Hepatocyte (in vitro differentiated cells): ENCODE data around the gene PYGO2. TPM values are rescaled to one million over a fixed set of nuclear protein-coding genes. Genes with fewer than 3 reads are reported as not detected.

Source experiments
- DNase-seq: peaks from one replicate; pipeline ENCODE4 v3.0.0-alpha.2; 2016; ENCODE audit warnings: low spot score
- H2AFZ ChIP-seq: fragments of 200-600 bp; sonication (generic); 2 replicates; pipeline ENCODE4 v1.6.0; 2016; ENCODE audit warnings: antibody characterized with exemption, mild to moderate bottlenecking
- H3K27ac ChIP-seq: fragments of 200-600 bp; sonication (generic); 2 replicates; pipeline ENCODE4 v1.5.1; 2016; ENCODE audit warnings: mild to moderate bottlenecking
- H3K27me3 ChIP-seq: fragments of 200-600 bp; sonication (generic); 2 replicates; pipeline ENCODE4 v1.6.1; 2016
- H3K36me3 ChIP-seq: fragments of 200-600 bp; sonication (generic); replicated peaks from 2 replicates; pipeline ENCODE4 v1.5.1; 2016; ENCODE audit warnings: low read depth; ENCODE audit not compliant: insufficient read depth
- H3K4me1 ChIP-seq: fragments of 200-600 bp; sonication (generic); 2 replicates; pipeline ENCODE4 v1.5.1; 2016; ENCODE audit warnings: mild to moderate bottlenecking, moderate library complexity; ENCODE audit not compliant: insufficient read depth
- H3K4me2 ChIP-seq: fragments of 200-600 bp; sonication (generic); 2 replicates; pipeline ENCODE4 v1.6.0; 2016
- H3K4me3 ChIP-seq: fragments of 200-600 bp; sonication (generic); 2 replicates; pipeline ENCODE4 v1.5.1; 2016; ENCODE audit warnings: mild to moderate bottlenecking
- H3K79me2 ChIP-seq: fragments of 200-600 bp; sonication (generic); 2 replicates; pipeline ENCODE4 v1.6.0; 2017; ENCODE audit warnings: mild to moderate bottlenecking
- H3K9me2 ChIP-seq: fragments of 200-600 bp; sonication (generic); replicated peaks from 2 replicates; pipeline ENCODE4 v1.6.0; 2017; ENCODE audit warnings: mild to moderate bottlenecking; ENCODE audit not compliant: insufficient read depth
- H3K9me3 ChIP-seq: fragments of 200-600 bp; sonication (generic); 2 replicates; pipeline ENCODE4 v1.5.1; 2016; ENCODE audit warnings: low read depth, mild to moderate bottlenecking
- H4K20me1 ChIP-seq: fragments of 200-600 bp; sonication (generic); 2 replicates; pipeline ENCODE4 v1.6.0; 2016; ENCODE audit warnings: mild to moderate bottlenecking; ENCODE audit not compliant: insufficient read depth, poor library complexity, severe bottlenecking
- CTCF ChIP-seq: fragments of 200-600 bp; sonication (generic); IDR thresholded peaks from 2 replicates; pipeline ENCODE4 v1.5.1; 2016; ENCODE audit warnings: antibody characterized with exemption, mild to moderate bottlenecking; ENCODE audit not compliant: poor library complexity
- EZH2 ChIP-seq: fragments of 200-600 bp; sonication (generic); IDR thresholded peaks from 2 replicates; pipeline ENCODE4 v1.6.1; 2016; ENCODE audit warnings: antibody characterized with exemption, mild to moderate bottlenecking, borderline replicate concordance
- EZH2phosphoT487 ChIP-seq: fragments of 200-600 bp; sonication (generic); IDR thresholded peaks from one replicate; pipeline ENCODE4 v1.6.1; 2018; ENCODE audit warnings: antibody characterized with exemption, mild to moderate bottlenecking, low read depth, moderate library complexity; ENCODE audit not compliant: unreplicated experiment, severe bottlenecking
- WGBS: methylation state at CpG from one replicate; pipeline ENCODE4 v1.1.6; 2016; ENCODE audit warnings: low lambda C conversion rate; ENCODE audit errors: missing lambda C conversion rate; 5-methylcytosine and 5-hydroxymethylcytosine counted together
- polyA plus RNA-seq: library from polyadenylated mRNA; unstranded; fragments of >200 nt; fragmentation: Nextera tagmentation; extraction: Ambion mirVana; gene quantifications from 2 replicates; pipeline ENCODE4 v1.2.1, GENCODE V29; 2016
- total RNA-seq: library from RNA; depleted of rRNA; stranded (reverse); fragments of >200 nt; gene quantifications from 2 replicates; pipeline ENCODE4 v1.2.3, GENCODE V29; 2014

PYGO2 gene
- total and polyA plus RNA-seq, 2 experiments from 2014 or later, result 21.8 to 28.3 TPM

- no peaks in the 10 kb centered on the region for H3K9me3 ChIP-seq
- no peaks in the 10 kb centered on the region for H3K36me3 ChIP-seq
- H3K79me2 ChIP-seq, result no peaks in the 10 kb centered on the region
- H3K4me3 ChIP-seq, result no peak overlapping the region
- peaks cover 20% of the 10 kb centered on the region for H3K4me1 ChIP-seq
- H2AFZ ChIP-seq, result no peak overlapping the region
- DNase-seq, result peak; percentile 60
- no peaks in the 10 kb centered on the region for H3K27me3 ChIP-seq
- no peaks in the 10 kb centered on the region for H4K20me1 ChIP-seq
- TF ChIP-seq EZH2phosphoT487, result no peak
- no peak for TF ChIP-seq CTCF
- no peak for TF ChIP-seq EZH2
- H3K27ac ChIP-seq, result no peak overlapping the region
- H3K4me2 ChIP-seq, result no peak overlapping the region
- H3K9me2 ChIP-seq, result no peaks in the 10 kb centered on the region
- 72% methylated on average over 5 of the region's 5 CpGs for WGBS
Measured at GRCh38 chr1:154941333-154942013, 20.1 kb downstream of the PYGO2 start.

GRCh38 chr1:154940651-154941194, 20.9 kb downstream of the PYGO2 start:
- no peak for TF ChIP-seq EZH2phosphoT487
- no peak for TF ChIP-seq CTCF
- TF ChIP-seq EZH2, result no peak
- Histone ChIP-seq H3K79me2 (peaks cover 3% of the 10 kb centered on the region), H3K4me3 (no peak overlapping the region), H2AFZ (no peak overlapping the region), H3K27me3 (no peaks in the 10 kb centered on the region), H3K9me2 (no peaks in the 10 kb centered on the region), H3K27ac (no peak overlapping the region), H4K20me1 (no peaks in the 10 kb centered on the region), H3K36me3 (no peaks in the 10 kb centered on the region), H3K4me2 (no peak overlapping the region), H3K9me3 (no peaks in the 10 kb centered on the region), H3K4me1 (peaks cover 24% of the 10 kb centered on the region)
- 80% methylated on average over 8 of the region's 8 CpGs for WGBS
- DNase-seq, result no peak

GRCh38 chr1:154940213-154940560, 21.4 kb downstream of the PYGO2 start:
- 86% methylated on average over 1 of the region's 1 CpG for WGBS
- Histone ChIP-seq H2AFZ (no peak overlapping the region), H3K4me1 (peaks cover 28% of the 10 kb centered on the region)

More at GRCh38 chr1:154940213-154940560, 21.4 kb downstream of the PYGO2 start:
- no peak overlapping the region for H3K27ac ChIP-seq
- no peaks in the 10 kb centered on the region for H3K27me3 ChIP-seq
- H3K4me3 ChIP-seq, result no peak overlapping the region
- H3K4me2 ChIP-seq, result no peak overlapping the region
- no peaks in the 10 kb centered on the region for H3K9me3 ChIP-seq
- H4K20me1 ChIP-seq, result no peaks in the 10 kb centered on the region
- TF ChIP-seq CTCF (no peak), EZH2 (no peak), EZH2phosphoT487 (no peak)
- DNase-seq, result no peak
- no peaks in the 10 kb centered on the region for H3K9me2 ChIP-seq
- peaks cover 8% of the 10 kb centered on the region for H3K79me2 ChIP-seq
- H3K36me3 ChIP-seq, result no peaks in the 10 kb centered on the region
